Fibroblast of villous mesenchyme (primary cell): ENCODE measurements around the gene PYROXD2. TPM values are rescaled to one million over a fixed set of nuclear protein-coding genes. Genes with fewer than 3 reads are reported as not detected.
A peak's percentile ranks its signal among the peaks of the same experiment; 100 is the strongest.

Experiments
- DNase-seq: peaks from one replicate; pipeline ENCODE4 v3.0.0-alpha.2; 2010; ENCODE audit warnings: low read depth
- H3K4me3 ChIP-seq: 2 replicates; pipeline ENCODE4 v1.5.1; 2011; ENCODE audit warnings: low read depth, mild to moderate bottlenecking, low read length
- total RNA-seq: library from RNA; depleted of rRNA; stranded (reverse); fragments of >200 nt; gene quantifications from 2 replicates; pipeline ENCODE4 v1.2.3, GENCODE V29; 2012
- TF ChIP-seq, protein P1 (sequence below): IDR thresholded peaks from 2 replicates; pipeline ENCODE4 v1.5.1; 2012; ENCODE audit warnings: low read depth, mild to moderate bottlenecking, low read length; ENCODE audit not compliant: insufficient read depth

The PYROXD2 gene
- total RNA-seq, 1 donor, result 10.8 TPM

- no peak overlapping the region for H3K4me3 ChIP-seq
- no peak for DNase-seq
- TF ChIP-seq, protein P1, sequence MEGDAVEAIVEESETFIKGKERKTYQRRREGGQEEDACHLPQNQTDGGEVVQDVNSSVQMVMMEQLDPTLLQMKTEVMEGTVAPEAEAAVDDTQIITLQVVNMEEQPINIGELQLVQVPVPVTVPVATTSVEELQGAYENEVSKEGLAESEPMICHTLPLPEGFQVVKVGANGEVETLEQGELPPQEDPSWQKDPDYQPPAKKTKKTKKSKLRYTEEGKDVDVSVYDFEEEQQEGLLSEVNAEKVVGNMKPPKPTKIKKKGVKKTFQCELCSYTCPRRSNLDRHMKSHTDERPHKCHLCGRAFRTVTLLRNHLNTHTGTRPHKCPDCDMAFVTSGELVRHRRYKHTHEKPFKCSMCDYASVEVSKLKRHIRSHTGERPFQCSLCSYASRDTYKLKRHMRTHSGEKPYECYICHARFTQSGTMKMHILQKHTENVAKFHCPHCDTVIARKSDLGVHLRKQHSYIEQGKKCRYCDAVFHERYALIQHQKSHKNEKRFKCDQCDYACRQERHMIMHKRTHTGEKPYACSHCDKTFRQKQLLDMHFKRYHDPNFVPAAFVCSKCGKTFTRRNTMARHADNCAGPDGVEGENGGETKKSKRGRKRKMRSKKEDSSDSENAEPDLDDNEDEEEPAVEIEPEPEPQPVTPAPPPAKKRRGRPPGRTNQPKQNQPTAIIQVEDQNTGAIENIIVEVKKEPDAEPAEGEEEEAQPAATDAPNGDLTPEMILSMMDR, result no peak
Measured at GRCh38 chr10:98382691-98383101, 32.3 kb downstream of the PYROXD2 start.

GRCh38 chr10:98380493-98381339, 34.3 kb downstream of the PYROXD2 start:
- peak; percentile 56 for DNase-seq
- no peak overlapping the region for H3K4me3 ChIP-seq
- TF ChIP-seq, protein P1, result no peak

DNA sequence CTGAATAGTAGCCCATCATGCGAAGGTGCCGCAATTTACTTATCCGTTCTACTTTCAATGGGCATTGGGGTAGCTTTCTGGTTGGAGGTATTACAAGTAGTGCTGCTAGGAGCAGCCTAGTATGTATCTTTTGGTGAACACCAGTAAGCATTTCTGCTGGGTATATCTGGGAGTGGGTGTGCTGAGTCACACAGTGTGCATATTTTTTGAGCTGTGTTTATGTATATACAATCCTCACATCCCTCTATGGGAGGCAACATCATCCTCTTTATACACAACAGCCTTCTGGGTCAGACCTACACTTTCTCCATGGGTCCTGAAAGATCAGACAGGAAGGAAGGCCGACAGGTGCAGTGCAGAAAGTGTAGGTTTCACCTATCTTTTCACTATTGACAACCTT, 36.3 kb downstream of the PYROXD2 start:
- peak; percentile 55 for DNase-seq
- H3K4me3 ChIP-seq, result no peak overlapping the region
- TF ChIP-seq, protein P1, result no peak

- TF ChIP-seq, protein P1, result no peak
- no peak for DNase-seq
- H3K4me3 ChIP-seq, result no peak overlapping the region
Measured at GRCh38 chr10:98377536-98377935, 37.4 kb downstream of the PYROXD2 start.

- TF ChIP-seq, protein P1, result no peak
- H3K4me3 ChIP-seq, result no peak overlapping the region
- no peak for DNase-seq
Measured at GRCh38 chr10:98377001-98377400, 38.0 kb downstream of the PYROXD2 start.

GRCh38 chr10:98376485-98376884, 38.5 kb downstream of the PYROXD2 start:
- peak; percentile 57 for DNase-seq
- TF ChIP-seq, protein P1, result no peak
- no peak overlapping the region for H3K4me3 ChIP-seq
